Measurements from ENCODE around the gene HARS1.
"Not testable (repeated sequence)": the region's sequence is repeated elsewhere in the genome, so short reads cannot be mapped to it uniquely, and the experiment has no call there.

HARS1 gene

GRCh38 chr5:140633501-140633900 lies 57.7 kb downstream of the HARS1 start:
- DNase-seq (ENCODE audit: low read depth in 2 of 2, low spot score in 1 of 2), result no peak

- DNase-seq (ENCODE audit: low read depth in 2 of 2, low spot score in 1 of 2), result no peak
Observed at GRCh38 chr5:140633021-140633471, 58.1 kb downstream of the HARS1 start, which contains the start of gene CD14. TSS of gene CD14 (minus strand) at chr5:140633175. CDS start at chr5:140633071, 104 bp downstream.

DNA sequence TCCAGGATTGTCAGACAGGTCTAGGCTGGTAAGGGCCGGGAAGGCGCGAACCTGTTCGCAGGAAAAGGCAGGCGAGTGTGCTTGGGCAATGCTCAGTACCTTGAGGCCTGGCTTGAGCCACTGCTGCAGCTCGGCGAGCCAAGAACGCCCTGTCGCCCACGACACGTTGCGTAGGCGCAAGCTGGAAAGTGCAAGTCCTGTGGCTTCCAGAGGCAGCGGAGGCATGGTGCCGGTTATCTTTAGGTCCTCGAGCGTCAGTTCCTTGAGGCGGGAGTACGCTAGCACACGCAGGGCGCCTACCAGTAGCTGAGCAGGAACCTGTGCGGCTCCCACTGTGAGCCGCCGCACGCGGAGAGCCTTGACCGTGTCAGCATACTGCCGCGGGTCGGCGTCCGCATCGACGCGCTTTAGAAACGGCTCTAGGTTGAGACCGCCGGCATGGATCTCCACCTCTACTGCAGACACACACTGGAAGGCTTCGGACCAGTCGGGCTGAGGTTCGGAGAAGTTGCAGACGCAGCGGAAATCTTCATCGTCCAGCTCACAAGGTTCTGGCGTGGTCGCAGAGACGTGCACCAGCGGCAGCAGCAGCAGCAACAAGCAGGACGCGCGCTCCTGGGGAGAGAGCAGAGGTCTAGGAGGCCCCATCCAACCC lies 58.7 kb downstream of the HARS1 start:
- DNase-seq (ENCODE audit: low read depth in 2 of 2, low spot score in 1 of 2), result peak in 1 of 2 donors; percentile 18

DNA sequence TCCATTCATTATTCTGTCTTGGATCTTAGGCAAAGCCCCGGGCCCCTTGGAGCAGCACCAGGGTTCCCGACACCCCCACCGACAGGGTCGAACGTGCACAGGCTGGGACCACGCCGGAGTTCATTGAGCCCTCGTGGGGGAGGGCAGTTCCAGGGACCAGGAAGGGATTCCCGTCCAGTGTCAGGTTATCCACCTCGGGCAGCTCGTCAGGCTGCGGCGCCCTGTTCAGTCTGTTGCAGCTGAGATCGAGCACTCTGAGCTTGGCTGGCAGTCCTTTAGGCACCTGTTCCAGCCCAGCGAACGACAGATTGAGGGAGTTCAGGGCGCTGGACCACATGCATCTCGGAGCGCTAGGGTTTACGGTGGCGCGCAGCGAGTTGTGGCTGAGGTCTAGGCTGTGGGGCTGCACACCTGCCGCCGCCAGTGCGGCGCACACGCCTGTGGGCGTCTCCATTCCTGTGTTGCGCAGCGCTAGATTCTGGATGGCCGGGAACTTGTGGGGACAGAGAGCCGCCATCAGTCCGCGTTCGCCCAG lies 59.3 kb downstream of the HARS1 start:
- no peak for DNase-seq (ENCODE audit: low read depth in 2 of 2, low spot score in 1 of 2)

DNA sequence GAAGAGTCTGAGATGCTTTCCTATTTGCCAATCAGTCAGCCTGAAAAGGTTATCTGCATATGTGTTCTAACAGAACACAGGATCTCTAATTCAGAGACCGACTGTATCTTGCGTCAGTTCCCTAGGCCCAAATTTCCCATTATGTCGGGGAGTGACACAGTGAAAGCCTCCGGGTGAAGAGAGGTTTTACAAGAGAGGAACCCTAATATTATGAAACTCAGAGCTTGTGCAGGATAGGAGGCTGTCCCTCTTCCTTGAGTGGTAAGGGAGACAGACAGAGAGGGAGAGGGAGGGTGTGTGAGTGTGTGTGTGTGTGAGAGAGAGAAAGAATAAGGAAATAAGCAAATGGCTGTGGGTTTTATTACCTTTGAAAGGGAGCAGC lies 60.1 kb downstream of the HARS1 start:
- no peak for DNase-seq (ENCODE audit: low read depth in 2 of 2, low spot score in 1 of 2)

GRCh38 chr5:140630292-140631035 lies 60.7 kb downstream of the HARS1 start:
- DNase-seq (ENCODE audit: low read depth in 2 of 2, low spot score in 1 of 2), result no peak

GRCh38 chr5:140628711-140629110 lies 62.5 kb downstream of the HARS1 start:
- no peak for DNase-seq (ENCODE audit: low read depth in 2 of 2, low spot score in 1 of 2)

- DNase-seq (ENCODE audit: low read depth in 2 of 2, low spot score in 1 of 2), result no peak
Observed at GRCh38 chr5:140627972-140628371, 63.2 kb downstream of the HARS1 start.

DNA sequence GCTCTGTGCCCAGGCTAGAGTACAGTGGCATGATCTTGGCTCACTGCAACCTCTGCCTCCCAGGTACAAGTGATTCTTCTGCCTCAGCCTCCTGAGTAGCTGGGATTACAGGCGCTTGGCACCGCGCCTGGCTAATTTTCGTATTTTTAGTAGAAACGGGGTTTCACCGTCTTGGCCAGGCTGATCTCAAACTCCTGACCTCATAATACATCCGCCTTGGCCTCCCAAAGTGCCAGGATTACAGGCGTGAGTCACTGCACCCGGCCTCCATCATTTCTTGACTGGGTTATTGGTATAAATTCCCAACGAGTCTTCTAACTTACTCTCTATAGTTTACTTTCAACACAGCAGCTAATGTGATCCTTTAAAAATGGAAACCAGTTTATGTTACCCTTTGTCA lies 66.3 kb downstream of the HARS1 start:
- DNase-seq (ENCODE audit: low read depth in 2 of 2, low spot score in 1 of 2), result not testable (repeated sequence)

All from stimulated activated CD8-positive, alpha-beta memory T cell treated with anti-CD3 and anti-CD28 coated beads, Interleukin-4, amount 100 ng/mL, for 4 hours (primary cell).